Adrenal gland (tissue), 19 donors: ENCODE data around the gene ITPR1. TPM values are rescaled to one million over a fixed set of nuclear protein-coding genes. Genes with fewer than 3 reads are reported as not detected.

Experiments used
- DNase-seq, 7 donors: peaks; one replicate each; pipeline ENCODE4 v3.0.0-alpha.2; 2019 to 2020
- H3K27ac ChIP-seq, 5 donors: fragments of 200-600 bp; sonication (generic) in 4 of 5; 1 replicate in 3 of 5; 2 replicates in 2 of 5; pipeline versions ENCODE4 v1.5.1 to v1.8.0; 2016 to 2020; ENCODE audit warnings: mild to moderate bottlenecking in 1 of 5
- H3K27me3 ChIP-seq: fragments of 200-600 bp; 2 replicates; pipeline ENCODE4 v1.8.0; 2021
- H3K36me3 ChIP-seq, 2 donors: fragments of 200-600 bp; replicated peaks in 1 of 2; 1 replicate in 1 of 2; 2 replicates in 1 of 2; pipeline versions ENCODE4 v1.5.1 to v1.8.0; 2018 to 2022
- H3K4me1 ChIP-seq, 2 donors: fragments of 200-600 bp; replicated peaks in 1 of 2; 1 replicate in 1 of 2; 2 replicates in 1 of 2; pipeline versions ENCODE4 v1.5.1 to v1.8.0; 2018 to 2021
- H3K4me3 ChIP-seq, 4 donors: fragments of 200-600 bp; sonication (generic) in 3 of 4; one replicate each; pipeline ENCODE4 v1.5.1; 2016 to 2018
- H3K9me3 ChIP-seq, 3 donors: fragments of 200-600 bp; sonication (generic) in 1 of 3; replicated peaks in 1 of 3; 1 replicate in 2 of 3; 2 replicates in 1 of 3; pipeline versions ENCODE4 v1.5.1 to v1.8.0; 2016 to 2021
- POLR2A ChIP-seq, 2 donors: fragments of 450-650 bp; IDR thresholded peaks; one replicate each; pipeline ENCODE4 v1.6.1; 2017; ENCODE audit warnings: antibody characterized with exemption in 2 of 2, mild to moderate bottlenecking in 2 of 2, moderate library complexity in 1 of 2
- WGBS, 4 donors: extraction: QIAGEN DNeasy Blood & Tissue Kit in 2 of 4; methylation state at CpG; one replicate each; pipeline versions ENCODE4 v1.1.5 to v1.1.7; 2013 to 2017; 5-methylcytosine and 5-hydroxymethylcytosine counted together
- intact Hi-C, 2 donors: fragments of 100-400 bp; cut with DNase I; formaldehyde crosslinking; loops; one replicate each; pipeline versions ENCODE4 v1.14.1 to v1.15.0; 2022 to 2023
- long read RNA-seq, 10 donors: library from polyadenylated mRNA in 3 of 10; unstranded in 2 of 10; stranded (forward) in 1 of 10; transcript quantifications; one replicate each; pipeline ENCODE4 v2.0.0 and lab custom pipeline, GENCODE V29; 2021 to 2026
- polyA plus RNA-seq, 3 donors: library from polyadenylated mRNA; stranded (reverse); fragments of 200-250 nt in 2 of 3; fragments of 350-450 nt in 1 of 3; fragmentation: Illumina TruSeq in 1 of 3; extraction: RNeasy Lipid Tissue Mini Kit (QIAGEN cat#74804) in 1 of 3; gene quantifications; one replicate each; pipeline ENCODE4 v1.2.3, GENCODE V29; 2013 to 2014
- total RNA-seq, 9 donors: library from RNA; depleted of rRNA in 4 of 9; stranded (reverse); fragments of >200 nt in 4 of 9; fragments of 120-200 nt in 1 of 9; fragmentation: NEBNext Ultra II Directional in 1 of 9; extraction: Animal tissue kit (Norgen Biotek cat#: 25700) in 1 of 9; gene quantifications; one replicate each; pipeline versions ENCODE4 v1.1.0 to v1.2.4, GENCODE V29; 2013 to 2023
- TF ChIP-seq, protein P1 (sequence below), 6 experiments: fragments of 450-650 bp in 4 of 6; fragments of 200-600 bp in 2 of 6; sonication (generic) in 1 of 6; IDR thresholded peaks; 1 replicate in 5 of 6; 2 replicates in 1 of 6; pipeline versions ENCODE4 v1.5.1 to v1.8.0; 2016 to 2021; ENCODE audit warnings: antibody characterized with exemption in 6 of 6, mild to moderate bottlenecking in 2 of 6, moderate library complexity in 1 of 6
- donor health status: healthy with polysubstance abuse.
- donor health status: Bipolar disorder and iron deficiency.
- donor health status: DM: yes; HTN: yes; CAD: no.
- donor health status: DM: no; HTN: no; CAD: no.
- donor health status: DM: no; HTN: no; CAD: no.
- donor health status: DM: yes; HTN: yes; CAD: no.

ITPR1 gene
- total RNA-seq (100 to 1,000 TPM in 2 of 9 donors, 10 to 100 TPM in 7; 55.8 to 198 (median 82.2) TPM), polyA plus RNA-seq (10 to 100 TPM; 21.6 to 71.4 (median 24.9) TPM)
- long read RNA-seq, donor 1: 0 reads
- long read RNA-seq, donor 2, partial matches to known transcripts: 10 of 15 reads
- long read RNA-seq, donor 2, other reads (novel, unspliced or antisense): 0 of 15 reads
- long read RNA-seq, donor 3, partial matches to known transcripts: 0 of 5 reads
- long read RNA-seq, donor 3, other reads (novel, unspliced or antisense): 0 of 5 reads
- long read RNA-seq, donor 4, partial matches to known transcripts: 7 of 10 reads
- long read RNA-seq, donor 4, other reads (novel, unspliced or antisense): 2 of 10 reads
- long read RNA-seq, donor 5, full-length matches to known transcripts: 2 of 14 reads
- long read RNA-seq, donor 5, partial matches to known transcripts: 8 of 14 reads
- long read RNA-seq, donor 5, other reads (novel, unspliced or antisense): 4 of 14 reads
- long read RNA-seq, donor 6, partial matches to known transcripts: 7 of 13 reads
- long read RNA-seq, donor 6, other reads (novel, unspliced or antisense): 5 of 13 reads
- long read RNA-seq, donor 7, partial matches to known transcripts: 0 of 2 reads
- long read RNA-seq, donor 7, other reads (novel, unspliced or antisense): 0 of 2 reads
- long read RNA-seq, donor 8, partial matches to known transcripts: 0 of 1 reads
- long read RNA-seq, donor 8, other reads (novel, unspliced or antisense): 0 of 1 reads
- long read RNA-seq, donor 9, partial matches to known transcripts: 5 of 10 reads
- long read RNA-seq, donor 9, other reads (novel, unspliced or antisense): 0 of 10 reads
- long read RNA-seq, donor 10, full-length matches to known transcripts: 4 of 9 reads
- long read RNA-seq, donor 10, partial matches to known transcripts: 5 of 9 reads
- long read RNA-seq, donor 10, other reads (novel, unspliced or antisense): 0 of 9 reads

DNA sequence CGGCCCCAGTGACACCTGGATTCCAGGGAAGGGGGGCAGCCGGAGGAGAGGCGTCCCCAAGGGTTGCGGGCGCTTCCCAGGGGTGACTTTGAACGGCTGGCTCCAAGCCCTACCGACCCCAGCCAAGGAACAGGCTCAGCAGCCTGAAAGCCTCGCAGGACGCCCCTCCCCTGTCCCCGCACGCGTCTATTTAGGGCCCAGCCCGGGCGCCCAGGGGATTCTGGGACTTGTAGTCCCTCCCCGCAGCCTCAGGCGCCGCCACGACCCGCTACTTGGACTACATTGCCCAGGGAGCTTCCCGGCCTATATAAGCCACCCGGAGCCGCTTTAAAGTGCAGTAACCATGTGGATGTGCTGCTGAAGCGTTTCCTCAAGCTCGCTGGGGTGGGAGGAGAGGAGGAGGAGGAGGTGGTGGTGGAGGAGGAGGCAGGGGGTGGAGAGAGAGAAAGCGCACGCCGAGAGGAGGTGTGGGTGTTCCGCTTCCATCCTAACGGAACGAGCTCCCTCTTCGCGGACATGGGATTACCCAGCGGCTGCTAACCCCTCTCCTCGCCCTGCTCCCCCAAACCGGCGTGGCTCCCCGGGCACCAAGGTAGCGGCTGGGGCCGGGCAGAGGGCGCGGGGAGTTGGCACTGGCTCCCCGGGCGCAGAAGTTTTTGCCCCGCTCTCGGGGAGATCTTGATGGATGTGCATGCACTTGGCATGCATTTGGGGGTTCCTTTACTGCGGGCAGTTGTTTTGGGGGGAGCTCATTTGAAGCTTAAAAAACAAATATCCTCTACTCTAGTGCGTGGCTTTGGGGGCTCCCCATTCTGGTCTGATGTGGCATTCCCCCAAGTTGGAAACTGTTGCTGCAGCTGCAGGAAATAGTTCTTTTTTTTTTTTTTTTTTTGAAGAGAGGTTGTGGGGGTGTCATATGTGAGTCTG lies at the start of gene ITPR1:
ITPR1 (plus strand) TSS at position 335 of the 927 bp plus-strand sequence. CDS start 23,144 bp downstream, outside the sequence.
- WGBS, 4 donors: 0% methylated on average over 11 to 47 of the region's 47 CpGs

DNA sequence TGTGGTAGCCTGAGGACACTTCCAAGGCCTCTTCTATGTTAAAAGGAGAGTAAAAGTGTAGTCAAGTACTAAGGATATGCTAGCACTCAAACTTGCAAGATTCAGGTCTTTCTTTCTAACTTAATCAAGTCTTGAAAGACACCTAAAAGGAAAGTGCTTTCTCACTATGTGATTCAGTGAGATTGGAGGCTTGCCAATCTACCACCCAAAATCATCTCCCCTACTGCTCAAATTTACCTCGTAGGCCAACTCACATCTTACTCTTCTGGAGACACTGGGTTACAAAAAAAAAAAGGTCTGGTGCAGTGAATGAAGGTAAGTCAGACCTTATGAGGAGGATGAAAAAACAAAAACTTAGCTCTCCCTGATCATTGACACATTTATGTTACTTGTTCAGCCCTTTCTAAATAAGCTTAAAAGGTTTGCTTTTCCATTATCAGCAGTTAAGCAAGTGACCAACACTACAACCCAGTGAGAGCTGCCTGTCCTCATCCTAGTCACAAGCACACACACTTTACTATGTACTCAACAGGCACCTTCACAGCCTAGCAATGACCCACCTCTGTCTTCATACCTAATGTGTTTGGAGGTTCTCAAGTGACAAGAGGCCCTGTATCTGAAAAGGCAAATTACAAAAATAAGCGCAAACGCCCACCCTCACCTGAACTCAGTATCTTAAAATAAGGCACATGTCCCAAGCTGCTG lies 45.7 kb upstream of the ITPR1 start:
- TF ChIP-seq POLR2A (IDR thresholded peaks at IDR 0.05): no peak
- TF ChIP-seq, protein P1, sequence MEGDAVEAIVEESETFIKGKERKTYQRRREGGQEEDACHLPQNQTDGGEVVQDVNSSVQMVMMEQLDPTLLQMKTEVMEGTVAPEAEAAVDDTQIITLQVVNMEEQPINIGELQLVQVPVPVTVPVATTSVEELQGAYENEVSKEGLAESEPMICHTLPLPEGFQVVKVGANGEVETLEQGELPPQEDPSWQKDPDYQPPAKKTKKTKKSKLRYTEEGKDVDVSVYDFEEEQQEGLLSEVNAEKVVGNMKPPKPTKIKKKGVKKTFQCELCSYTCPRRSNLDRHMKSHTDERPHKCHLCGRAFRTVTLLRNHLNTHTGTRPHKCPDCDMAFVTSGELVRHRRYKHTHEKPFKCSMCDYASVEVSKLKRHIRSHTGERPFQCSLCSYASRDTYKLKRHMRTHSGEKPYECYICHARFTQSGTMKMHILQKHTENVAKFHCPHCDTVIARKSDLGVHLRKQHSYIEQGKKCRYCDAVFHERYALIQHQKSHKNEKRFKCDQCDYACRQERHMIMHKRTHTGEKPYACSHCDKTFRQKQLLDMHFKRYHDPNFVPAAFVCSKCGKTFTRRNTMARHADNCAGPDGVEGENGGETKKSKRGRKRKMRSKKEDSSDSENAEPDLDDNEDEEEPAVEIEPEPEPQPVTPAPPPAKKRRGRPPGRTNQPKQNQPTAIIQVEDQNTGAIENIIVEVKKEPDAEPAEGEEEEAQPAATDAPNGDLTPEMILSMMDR (IDR thresholded peaks at IDR 0.05): no peak
- DNase-seq: no peak
- Histone ChIP-seq H3K4me3 (no peak overlapping the region), H3K4me1 (no peaks in the 10 kb centered on the region), H3K27me3 (no peaks in the 10 kb centered on the region), H3K9me3 (no peaks in the 10 kb centered on the region), H3K36me3 (peaks cover 0 to 8% of the 10 kb centered on the region in 2 donors), H3K27ac (no peak overlapping the region)
- WGBS, 4 donors: 87 to 95% (median 91%) methylated on average over 3 of the region's 3 CpGs
- intact Hi-C loops: no loop called here

More for the DNA sequence above, at the start of gene ITPR1:
- H3K27me3 ChIP-seq: no peaks in the 10 kb centered on the region
- H3K4me1 ChIP-seq: peaks cover 8 to 48% of the 10 kb centered on the region in 2 donors
- intact Hi-C loops: loop anchor here (10.0 kb wide), 2 partner anchors 82 to 142 kb away; no protein-coding TSS in a partner anchor
- H3K27ac ChIP-seq: peak within 1 kb of the TSS; percentile 64 to 90 (median 83)
- H3K4me3 ChIP-seq: peak within 1 kb of the TSS; percentile 56 to 81 (median 73)
- DNase-seq: peak; percentile 98 to 100 (median 99)
- H3K9me3 ChIP-seq: no peaks in the 10 kb centered on the region
- TF ChIP-seq, protein P1 (IDR thresholded peaks at IDR 0.05): no peak
- TF ChIP-seq POLR2A (IDR thresholded peaks at IDR 0.05): peak; percentile 99 to 100
- no peaks in the 10 kb centered on the region for H3K36me3 ChIP-seq

DNA sequence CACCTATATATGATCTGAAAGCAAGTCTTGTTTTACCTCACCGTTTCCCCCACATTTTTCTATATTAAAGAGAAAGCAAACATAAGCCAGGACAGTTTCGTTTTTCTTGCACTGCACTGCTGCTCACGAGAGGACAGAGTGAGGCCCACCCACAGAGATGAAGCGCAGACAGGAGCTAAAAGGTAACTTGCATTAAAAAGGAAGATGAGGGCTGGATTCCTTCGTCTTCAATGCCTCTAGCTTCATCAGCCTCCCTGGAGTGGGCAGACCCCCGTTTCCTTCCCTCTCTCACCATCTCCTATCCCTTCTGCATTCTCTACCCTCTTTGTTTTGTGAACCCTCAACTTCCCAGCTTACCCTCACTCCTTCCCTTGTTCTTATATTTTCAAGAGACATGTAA lies 45.0 kb upstream of the ITPR1 start:
- no peaks in the 10 kb centered on the region for H3K27me3 ChIP-seq

More for the DNA sequence above, 45.0 kb upstream of the ITPR1 start:
- H3K9me3 ChIP-seq: no peaks in the 10 kb centered on the region
- no peak overlapping the region for H3K27ac ChIP-seq
- TF ChIP-seq POLR2A (IDR thresholded peaks at IDR 0.05): no peak
- TF ChIP-seq, protein P1 (IDR thresholded peaks at IDR 0.05): no peak
- intact Hi-C loops: no loop called here
- H3K4me1 ChIP-seq: no peaks in the 10 kb centered on the region
- WGBS, 4 donors: 81 to 90% (median 85%) methylated on average over 6 of the region's 6 CpGs
- H3K4me3 ChIP-seq: no peak overlapping the region
- no peak for DNase-seq
- H3K36me3 ChIP-seq: peaks cover 0 to 8% of the 10 kb centered on the region in 2 donors
